GM19025 (cell line): Measurements from ENCODE around the gene ZNF521.

ENCODE experiments used
- ATAC-seq: cut with Tn5 transposase; IDR thresholded peaks from one replicate; pipeline ENCODE4 v1.9.1; 2021; ENCODE audit warnings: mild to moderate bottlenecking, low read depth, moderate library complexity; ENCODE audit not compliant: unreplicated experiment

The ZNF521 gene

GRCh38 chr18:25093141-25093540 is 258.8 kb downstream of the ZNF521 start:
- no peak for ATAC-seq

DNA sequence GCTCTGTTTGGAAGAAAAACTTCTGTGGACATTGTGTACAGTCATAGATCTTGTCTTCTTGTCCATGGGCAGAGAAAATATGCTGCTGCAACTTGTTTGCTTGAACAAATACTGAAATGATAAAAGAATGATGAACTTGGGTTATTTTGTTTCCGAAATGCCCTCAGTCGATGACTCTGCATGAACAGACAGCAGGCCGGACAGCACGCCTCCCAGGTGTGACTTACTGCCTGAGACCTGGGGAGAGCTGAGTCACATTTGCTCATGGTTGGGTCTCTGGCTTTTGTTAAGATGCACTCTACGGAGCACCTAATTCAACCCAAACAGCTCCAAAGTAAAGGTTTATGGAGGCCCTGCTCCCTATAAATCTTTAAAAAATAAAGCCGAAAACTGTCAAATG is 262.5 kb downstream of the ZNF521 start:
- ATAC-seq: no peak

DNA sequence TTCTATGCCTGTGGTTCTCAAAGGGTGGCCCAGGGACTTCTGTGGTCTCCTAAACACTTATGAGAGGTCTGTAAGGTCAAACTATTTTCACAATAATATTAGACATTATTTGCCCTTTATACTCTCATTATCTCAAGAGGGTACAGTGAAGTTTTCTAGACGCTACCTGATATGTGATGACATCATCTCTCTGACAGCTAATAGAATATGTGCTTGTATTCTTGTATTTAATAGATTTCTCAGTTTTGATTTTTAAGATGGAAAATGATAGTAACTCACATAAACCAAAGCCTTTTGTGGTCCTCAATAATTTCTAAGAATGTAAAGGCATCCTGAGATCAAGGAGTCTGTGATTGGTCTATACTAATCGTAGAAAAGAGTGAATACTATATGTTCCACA is 265.1 kb downstream of the ZNF521 start:
- no peak for ATAC-seq

GRCh38 chr18:25081001-25081400 is 271.0 kb downstream of the ZNF521 start:
- no peak for ATAC-seq

DNA sequence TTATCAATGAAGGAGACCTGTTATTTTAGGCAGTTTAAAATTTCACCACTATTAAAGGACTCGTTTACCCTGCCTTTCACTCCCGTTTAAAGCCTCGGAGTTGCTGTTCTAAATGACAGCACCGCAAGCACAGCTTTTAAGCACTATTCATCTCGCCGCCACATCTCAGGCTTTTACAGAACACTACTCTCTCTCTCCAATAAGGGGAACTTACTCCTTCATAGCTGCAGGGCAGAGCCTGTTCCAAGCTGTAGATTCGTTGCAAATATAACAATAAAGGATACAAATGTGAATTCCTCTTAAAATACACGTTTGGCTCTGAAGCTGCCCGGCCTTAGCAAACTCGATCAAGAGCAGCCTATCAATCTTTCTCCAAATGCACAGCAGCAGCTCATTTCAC is 271.8 kb downstream of the ZNF521 start:
- ATAC-seq: no peak

DNA sequence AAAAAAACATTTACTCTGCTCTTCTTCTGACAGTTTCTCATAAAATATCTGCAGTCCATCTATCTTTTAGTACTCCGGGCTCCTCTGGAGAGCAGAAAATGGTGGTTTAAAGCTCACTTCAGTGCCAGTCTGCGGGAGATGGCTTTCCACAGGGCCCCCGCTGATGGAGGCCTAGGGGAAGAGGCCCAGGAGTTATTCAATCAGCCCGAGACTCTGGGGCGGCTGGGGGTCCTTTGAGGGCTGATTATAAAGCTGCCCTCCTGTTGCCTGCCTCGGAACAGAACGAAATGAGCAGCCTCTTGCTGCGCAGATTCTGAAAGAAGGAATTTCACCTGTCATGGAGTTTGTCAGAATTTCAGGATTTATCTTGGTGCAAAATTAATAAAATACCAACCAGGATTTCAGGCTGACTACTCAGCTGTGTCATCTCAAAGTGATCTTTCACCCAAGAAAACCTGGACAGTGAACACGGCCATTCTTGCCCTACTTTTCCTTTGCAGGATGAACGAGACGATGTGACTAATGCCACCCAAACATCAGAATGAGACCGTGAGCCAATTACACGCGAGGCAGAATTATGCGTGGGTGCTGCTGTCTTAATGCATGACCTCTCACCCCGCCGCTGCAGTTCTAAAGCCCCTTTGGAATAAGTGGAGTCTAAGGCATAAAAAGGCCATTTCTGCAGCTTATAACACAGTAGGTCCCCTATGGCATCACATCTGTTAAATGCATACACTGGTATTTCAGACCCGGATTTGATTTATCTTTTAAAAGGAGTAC is 273.8 kb downstream of the ZNF521 start:
- ATAC-seq: no peak

GRCh38 chr18:25077038-25077943 is 274.7 kb downstream of the ZNF521 start:
- ATAC-seq: no peak

DNA sequence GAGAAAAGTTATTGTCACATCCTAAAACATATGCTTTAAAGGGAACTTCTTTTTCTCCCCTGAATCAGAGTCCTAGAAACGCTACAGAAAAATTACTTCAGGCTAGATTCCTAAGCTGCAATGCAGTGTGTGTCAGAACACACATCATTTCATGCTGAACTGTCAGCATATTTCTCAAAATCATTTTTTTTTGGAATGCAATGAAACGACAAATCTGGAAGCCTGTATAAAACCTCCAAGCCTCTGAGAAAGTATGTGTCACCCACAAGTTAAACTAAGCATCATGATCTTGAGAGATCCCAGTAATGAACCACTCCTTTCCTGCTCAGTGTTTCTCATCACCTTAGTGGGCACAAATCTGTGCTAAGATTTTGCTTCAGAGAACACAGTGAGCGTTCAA is 276.2 kb downstream of the ZNF521 start:
- ATAC-seq: no peak

- ATAC-seq: no peak
Observed at GRCh38 chr18:25075331-25075730, 276.6 kb downstream of the ZNF521 start.

- no peak for ATAC-seq
Observed at GRCh38 chr18:25074925-25075324, 277.0 kb downstream of the ZNF521 start.

- ATAC-seq: no peak
Observed at GRCh38 chr18:25072205-25072604, 279.8 kb downstream of the ZNF521 start.

- no peak for ATAC-seq
Observed at GRCh38 chr18:25067275-25068025, 284.5 kb downstream of the ZNF521 start.

GRCh38 chr18:25066516-25066915 is 285.4 kb downstream of the ZNF521 start:
- ATAC-seq: no peak

DNA sequence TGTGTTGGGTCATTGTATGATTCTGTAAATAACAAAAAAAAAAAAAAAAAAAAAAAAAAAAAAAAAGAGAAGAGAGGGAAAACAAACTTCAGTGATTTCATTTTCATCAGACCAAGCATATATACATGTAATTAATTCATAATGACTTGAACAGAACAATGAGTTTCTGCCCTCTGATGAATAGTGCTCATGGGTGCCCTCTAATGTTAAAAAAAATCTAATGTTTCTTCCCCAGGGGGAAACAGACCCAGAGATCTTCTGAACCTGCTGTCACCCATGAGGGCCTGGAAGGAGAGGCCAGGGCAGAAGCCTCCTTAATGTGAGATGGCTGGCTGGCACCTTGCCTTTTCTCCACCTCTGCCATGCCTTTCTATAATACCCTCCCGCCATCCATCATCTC is 289.2 kb downstream of the ZNF521 start:
- no peak for ATAC-seq

DNA sequence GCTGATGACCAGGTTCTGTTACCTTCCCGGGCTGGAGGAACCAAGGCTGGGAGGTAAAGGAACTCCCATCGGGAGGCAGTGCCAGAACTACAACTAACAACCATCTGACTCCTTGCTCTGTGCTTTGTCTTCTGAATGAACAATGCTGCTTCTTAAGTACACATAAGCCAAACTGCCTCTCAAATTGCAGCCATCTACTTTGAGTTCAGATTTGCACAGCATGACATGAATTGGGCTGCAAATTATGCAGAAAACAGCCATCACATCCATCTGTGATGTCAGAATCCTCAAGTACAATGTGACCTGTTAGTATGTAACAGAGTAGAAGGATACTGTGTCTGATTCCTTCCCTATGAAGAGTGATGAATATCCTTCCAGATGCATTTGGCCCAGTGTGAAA is 290.6 kb downstream of the ZNF521 start:
- ATAC-seq: no peak

DNA sequence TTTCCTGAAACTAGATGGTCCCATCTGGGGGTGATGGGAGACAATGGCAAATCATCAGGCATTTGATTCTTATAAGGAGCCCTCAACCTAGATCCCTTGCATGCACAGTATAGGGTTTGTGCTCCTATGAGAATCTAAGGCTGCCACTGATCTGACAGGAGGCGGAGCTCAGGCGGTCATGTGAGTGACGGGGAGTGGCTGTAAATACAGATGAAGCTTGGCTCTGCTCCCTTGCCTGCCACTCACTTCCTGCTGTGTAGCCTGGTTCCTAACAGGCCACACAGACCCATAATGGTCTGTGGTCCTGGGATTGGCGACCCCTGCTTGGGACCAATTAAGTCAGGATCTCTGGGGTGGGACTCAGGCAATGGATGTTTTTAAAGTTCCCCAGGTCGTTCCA is 293.4 kb downstream of the ZNF521 start:
- ATAC-seq: no peak

DNA sequence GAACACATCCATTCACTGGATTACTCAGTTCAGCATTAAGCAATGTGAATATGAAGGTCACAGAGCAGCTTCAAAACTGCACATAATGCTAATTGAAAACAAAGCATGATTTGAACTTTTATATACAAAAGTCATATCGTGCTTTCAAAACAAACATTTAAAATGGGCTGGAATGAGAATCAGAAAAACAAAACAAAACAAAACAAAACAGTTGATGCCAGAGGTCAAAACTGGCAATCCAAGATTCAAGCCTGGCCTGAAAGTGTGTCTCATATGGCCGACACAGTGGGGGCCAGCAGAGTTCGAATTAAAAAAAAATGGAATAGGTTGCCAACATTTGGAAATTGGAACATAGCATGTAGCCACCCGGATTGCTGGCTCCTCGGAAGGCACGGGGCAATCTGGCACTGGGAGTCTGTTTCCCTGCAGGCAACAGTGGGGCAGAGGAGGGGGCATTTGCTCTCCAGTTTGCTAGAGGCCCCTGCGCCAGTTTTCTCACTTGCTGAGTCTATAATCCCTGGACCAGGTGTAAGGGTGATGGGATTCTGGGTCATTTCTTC is 294.4 kb downstream of the ZNF521 start:
- no peak for ATAC-seq

DNA sequence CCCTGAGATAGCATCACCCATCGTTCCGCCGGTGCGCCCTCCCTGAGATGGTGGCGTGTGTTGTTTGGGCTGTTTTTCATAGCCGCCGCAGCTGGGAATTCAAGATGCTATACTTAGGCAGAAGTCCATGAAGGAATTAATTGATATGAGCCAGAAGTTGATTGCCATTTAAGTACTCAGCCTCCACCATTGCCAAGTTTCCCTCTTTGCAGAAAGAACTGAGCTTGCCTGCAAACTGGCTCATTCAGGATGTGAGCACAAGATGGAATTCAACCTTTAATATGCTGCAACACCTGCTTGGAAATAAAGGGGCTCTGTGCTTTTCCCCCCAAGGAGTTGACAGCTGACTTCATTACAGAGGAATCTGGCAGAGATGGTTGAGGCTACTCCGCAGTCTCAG is 295.5 kb downstream of the ZNF521 start:
- no peak for ATAC-seq

GRCh38 chr18:25055076-25055475 is 296.9 kb downstream of the ZNF521 start:
- no peak for ATAC-seq

DNA sequence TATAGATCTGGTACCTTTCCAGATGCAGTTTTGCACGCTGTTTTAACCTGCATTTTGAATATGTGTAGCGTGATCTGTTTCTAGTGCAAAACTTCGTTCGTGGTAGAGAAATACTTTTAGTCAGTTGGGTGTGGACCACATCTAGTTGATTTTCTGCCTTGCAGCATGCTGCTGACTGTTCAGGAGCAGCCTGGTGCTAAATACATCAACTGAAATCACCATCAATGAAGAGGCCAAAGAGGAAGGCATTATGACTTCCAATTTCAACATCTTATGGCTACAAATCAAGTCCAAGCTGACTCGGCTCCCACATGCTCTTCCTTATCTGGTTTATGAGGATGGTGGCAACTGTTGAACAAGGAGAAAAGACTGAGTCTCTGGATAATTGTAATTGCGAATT is 298.5 kb downstream of the ZNF521 start:
- ATAC-seq: no peak

DNA sequence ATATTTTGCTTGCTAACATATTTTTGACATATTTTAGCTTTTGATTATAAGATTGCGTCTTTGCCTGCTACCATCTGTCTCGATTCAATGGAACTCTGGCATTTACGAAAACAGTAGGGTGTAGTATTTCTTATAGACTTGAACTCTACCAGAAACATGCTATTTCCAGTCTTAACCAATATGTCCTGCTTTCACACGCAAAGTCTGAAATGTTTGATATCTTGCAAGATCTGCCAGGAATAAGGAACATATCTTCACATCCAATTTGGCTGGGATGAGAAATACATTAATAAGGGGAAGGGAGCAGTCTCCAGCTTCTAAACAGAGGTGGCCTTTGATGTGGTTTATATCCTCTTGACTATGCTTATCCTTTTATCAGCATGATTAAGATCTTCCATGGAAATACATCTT is 299.4 kb downstream of the ZNF521 start:
- no peak for ATAC-seq
